Activated CD8-positive, alpha-beta memory T cell treated with anti-CD3 and anti-CD28 coated beads, Interleukin-2, amount 50 U/mL, for 24 hours (primary cell): Measurements from ENCODE around the gene PRDX2.

Experiments
- DNase-seq: peaks from one replicate; pipeline ENCODE4 v3.0.0-alpha.2; 2020; ENCODE audit errors: extremely low read depth

The PRDX2 gene

GRCh38 chr19:12752056-12752781 lies 49.4 kb downstream of the PRDX2 start:
- no peak for DNase-seq

GRCh38 chr19:12751635-12752034 lies 50.0 kb downstream of the PRDX2 start, which contains the start of gene BEST2:
Gene BEST2 (plus strand): TSS chr19:12751791. CDS start chr19:12752593, 802 bp downstream.
- no peak for DNase-seq

DNA sequence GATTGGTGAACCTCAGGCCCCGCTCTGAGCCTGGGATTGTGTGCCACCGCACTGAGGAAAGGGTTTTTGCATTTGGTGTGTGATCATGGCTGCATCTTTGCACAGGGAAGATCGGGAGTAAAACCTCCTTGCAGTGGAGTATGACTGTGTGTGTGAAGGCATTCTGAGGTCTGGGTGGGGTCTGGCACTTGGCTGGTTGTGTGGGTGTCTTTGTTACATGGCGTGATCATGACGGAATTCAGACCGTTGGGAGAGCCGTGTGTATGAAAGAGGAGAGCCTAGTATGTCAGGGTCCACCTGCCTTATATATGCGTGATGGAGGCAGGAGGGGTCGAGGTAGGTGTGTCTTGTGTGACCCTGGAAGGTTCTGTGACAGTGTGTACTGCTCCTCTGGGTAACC lies 50.7 kb downstream of the PRDX2 start:
- DNase-seq, result no peak

- no peak for DNase-seq
Observed at GRCh38 chr19:12749938-12750521, 51.6 kb downstream of the PRDX2 start.

DNA sequence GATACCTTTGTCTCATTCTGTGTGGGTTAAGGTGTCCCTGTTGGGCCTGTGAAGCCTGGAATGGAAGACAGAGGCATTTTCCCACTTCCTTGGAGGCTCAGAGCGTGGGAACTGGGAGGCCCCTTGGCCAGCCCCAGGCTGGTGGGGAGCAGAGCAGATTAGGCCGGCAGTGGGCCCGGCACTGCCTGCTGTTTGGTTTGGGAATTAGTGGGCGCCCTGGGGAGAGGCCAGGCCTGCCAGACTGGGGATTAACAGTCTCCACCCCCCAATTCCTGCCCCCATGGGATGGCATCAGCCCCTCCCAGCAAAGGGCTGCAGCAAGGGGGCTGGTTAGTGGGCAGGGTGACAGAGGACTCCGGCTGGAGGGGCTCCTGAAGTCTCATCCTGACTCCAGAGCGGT lies 53.1 kb downstream of the PRDX2 start:
- DNase-seq, result no peak
